Stimulated activated CD4-positive, alpha-beta T cell treated with anti-CD3 and anti-CD28 coated beads, Interleukin-15, amount 100 ng/mL, for 24 hours (primary cell): ENCODE data around the gene DKK2.

Source experiments
- DNase-seq: peaks from one replicate; pipeline ENCODE4 v3.0.0-alpha.2; 2020

The DKK2 gene

GRCh38 chr4:107017443-107018343, 18.4 kb downstream of the DKK2 start:
- DNase-seq, result no peak

DNA sequence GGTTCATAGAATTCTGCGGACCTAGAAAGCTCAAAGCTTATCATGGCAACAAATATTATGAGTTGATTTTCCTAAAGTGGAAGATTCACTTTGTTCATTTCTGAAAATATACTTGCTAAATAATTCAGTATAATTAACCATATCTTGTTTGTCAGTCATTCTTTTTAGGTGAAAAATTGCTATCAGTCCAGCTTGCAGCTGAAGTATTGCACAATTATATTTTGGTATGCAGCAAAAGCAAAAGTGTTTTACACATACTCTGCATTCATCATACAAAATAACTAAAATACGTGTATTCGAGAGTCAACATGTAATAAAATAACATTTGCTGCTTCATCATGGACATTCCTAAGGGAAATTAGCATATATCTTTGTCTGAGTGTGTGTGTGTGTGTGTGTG, 24.8 kb downstream of the DKK2 start:
- no peak for DNase-seq

DNA sequence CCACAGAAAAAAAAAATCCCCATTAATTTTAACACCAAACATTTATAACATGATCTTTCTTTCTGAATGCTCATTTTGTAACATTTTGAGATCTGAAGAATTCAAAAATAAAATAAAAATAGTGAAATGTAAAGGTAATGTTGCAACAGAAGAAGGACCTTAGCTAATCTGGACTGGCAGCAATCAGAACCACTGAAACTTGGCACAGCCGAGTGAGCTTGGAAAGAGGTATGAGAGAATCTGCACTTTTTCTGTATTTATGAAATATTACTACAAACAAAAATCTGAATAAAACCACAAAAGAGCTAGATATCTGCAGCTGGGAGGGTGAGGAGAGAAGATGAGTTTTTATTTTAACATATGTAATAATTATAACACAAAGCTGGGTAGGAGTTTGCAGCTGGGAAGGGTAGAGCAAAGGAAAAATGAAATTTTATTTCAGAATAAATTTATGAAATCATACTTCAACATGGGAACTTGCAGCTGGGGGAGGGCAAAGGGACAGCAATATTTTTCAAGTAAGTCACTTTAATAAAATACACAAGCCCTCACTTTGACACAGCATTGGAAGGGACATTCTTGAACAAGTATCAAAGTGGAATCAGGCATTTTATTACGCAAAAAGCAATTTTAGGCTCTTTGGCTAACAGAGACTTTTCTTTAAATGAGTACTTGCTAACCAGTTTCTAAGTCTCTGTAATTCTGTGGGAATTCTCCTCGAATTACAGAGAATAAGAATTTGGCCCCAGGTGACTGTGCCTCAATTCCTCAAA, 26.7 kb downstream of the DKK2 start:
- no peak for DNase-seq

DNA sequence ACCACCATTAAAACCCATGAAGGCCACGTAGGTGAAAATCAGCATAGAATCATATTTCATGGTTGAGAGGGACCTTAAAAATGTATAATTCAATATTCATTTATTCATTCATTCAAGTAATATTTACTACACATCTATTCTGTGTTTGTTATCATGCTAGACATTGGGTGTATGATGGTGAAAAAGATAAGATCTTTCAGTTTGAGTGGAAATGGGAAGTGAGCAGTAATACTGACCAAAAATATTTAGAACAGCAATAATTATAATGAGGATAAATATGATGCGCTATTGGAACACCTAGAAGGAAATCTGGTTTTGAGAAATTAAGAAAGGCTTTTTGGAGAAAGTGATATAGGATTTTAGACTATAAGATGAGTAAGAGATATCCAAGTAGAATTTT, 28.0 kb downstream of the DKK2 start:
- DNase-seq, result no peak

DNA sequence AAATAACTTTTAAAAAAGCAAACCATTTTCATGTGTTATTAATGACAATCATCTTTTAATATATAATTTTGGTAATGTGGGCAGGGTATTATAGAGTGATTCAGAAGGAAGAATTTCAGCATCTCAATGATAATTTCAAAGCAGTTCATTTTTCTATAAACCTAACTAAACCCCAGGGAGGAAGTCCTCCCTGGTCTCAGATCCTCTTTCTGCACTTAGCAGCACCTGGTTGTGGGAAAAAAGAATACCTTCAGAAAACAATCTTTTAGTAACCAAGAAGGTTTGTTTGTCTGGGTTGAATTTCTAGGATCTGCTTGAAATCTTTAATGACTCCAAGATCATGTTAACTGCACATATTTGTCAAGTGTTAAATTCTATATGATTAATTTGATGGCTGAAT, 29.9 kb downstream of the DKK2 start:
- DNase-seq, result no peak

GRCh38 chr4:106996490-106996889, 39.6 kb downstream of the DKK2 start:
- no peak for DNase-seq

DNA sequence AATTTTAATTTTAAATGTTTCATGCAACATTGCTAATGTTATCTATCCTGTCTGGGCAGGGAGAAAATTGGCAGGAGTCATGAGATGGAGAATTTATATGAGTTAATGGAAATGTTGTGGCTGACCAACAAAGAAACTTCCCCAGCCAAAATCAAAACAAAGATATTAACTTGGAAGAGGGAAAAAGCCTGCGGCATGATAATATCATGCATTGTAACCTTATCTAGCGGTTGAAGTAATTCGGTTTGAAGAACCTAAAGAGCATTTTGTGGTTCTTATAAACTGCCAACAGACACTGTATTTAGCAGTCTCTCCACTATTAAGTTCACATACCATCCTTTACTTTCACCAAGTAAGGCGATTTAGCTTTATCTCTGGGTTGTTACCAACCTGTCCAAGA, 42.3 kb downstream of the DKK2 start:
- DNase-seq, result no peak

DNA sequence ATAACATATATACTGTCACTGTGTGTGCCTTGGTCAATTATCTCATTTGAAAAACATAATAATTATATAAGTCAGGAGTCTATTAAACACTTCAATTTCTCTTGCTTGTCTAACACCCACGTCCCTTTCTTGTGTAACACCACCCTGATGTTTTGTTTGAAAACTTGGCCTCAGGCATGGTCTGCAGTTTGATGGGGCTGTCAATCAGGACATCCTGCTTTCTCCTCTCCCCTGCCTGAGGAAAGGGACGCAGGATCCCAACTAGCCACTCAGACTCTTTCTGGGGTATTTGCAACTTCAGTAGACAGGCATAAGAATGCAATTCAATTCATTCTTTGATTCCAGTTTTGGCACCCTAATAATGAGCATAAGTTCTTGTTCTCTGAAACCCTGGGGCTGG, 48.8 kb downstream of the DKK2 start:
- DNase-seq, result no peak

- no peak for DNase-seq
These were observed 49.6 kb downstream of the DKK2 start for GRCh38 chr4:106986486-106986885.

DNA sequence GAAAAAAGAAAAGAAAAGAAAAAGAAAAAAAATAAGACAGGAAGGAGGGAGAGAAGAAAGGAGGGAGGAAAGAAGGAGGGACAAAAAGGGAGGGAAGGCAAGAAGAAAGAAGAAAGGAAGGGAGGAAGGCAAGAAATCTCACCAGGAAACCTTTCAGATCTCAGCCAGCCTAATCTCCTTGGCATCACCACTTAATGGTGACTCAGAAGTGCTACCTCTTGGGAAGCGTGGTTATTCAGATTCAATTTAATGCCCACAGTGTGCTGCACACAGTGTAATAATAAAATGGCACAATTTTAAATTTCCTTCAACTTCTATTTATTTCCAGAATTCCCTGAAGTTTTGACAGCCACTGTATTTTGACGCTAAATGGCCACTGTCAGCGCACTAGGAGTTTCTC, 50.3 kb downstream of the DKK2 start:
- DNase-seq, result no peak

- no peak for DNase-seq
These were observed 53.4 kb downstream of the DKK2 start for GRCh38 chr4:106982711-106983211.

DNA sequence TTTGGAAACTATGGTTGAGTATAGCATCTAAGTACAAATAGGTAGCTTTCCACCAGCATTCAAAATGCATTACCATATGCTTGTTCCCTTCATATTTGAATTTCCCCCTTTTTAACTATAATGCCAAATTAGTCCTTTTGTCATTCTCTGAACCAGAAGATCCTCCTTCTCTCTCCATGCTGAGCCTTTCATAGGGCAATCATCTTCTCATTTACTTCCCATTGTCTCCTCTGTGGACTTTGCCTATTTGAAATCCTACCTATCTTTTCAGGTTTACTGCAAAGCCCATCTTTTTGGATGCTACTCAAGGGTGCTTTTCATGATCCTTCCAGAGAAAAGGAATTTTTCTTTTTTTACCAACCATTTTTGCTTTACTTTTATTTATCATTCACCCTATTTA, 54.7 kb downstream of the DKK2 start:
- DNase-seq, result no peak

GRCh38 chr4:106979476-106979875, 56.6 kb downstream of the DKK2 start:
- DNase-seq, result no peak

- DNase-seq, result no peak
These were observed 57.9 kb downstream of the DKK2 start for GRCh38 chr4:106978046-106978774.

DNA sequence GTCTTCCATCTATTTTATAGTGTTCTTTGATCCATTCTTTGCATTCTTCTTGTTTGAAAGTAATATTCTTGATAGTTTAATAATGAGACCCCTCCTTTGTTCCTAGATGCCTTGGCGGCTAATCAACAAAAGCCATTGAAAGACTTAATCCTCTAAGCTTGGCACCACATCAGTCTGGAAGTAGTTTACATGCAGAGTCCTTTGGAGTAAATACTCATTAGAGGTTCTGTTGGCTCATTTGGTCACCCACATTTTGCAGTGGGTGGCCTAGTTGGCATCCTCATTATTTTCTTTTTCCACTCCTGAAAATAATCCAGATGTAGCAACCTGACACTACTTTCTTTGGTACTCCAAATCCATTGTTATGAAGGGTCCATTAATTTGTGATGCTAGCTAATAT, 64.5 kb downstream of the DKK2 start:
- no peak for DNase-seq

DNA sequence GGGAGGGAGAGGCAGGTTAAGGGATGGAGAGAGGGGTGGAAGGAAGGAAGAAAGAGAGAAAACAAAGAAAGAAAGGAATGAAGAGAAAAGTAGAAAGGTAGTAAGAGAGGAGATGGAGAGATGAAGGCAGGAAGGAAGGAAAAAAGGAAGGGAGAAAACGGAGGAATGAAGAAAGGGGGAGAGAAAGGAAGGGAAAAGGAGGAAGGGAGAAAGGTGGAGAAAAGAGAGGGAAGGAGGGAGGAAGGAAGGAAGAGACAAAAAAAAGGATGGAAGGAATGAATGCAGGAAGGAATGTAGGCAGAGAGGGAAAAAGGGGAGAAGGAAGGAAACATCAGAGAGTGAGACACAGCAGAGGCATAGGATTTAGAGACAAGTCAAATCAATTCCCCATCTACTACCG, 68.2 kb downstream of the DKK2 start:
- DNase-seq, result no peak

DNA sequence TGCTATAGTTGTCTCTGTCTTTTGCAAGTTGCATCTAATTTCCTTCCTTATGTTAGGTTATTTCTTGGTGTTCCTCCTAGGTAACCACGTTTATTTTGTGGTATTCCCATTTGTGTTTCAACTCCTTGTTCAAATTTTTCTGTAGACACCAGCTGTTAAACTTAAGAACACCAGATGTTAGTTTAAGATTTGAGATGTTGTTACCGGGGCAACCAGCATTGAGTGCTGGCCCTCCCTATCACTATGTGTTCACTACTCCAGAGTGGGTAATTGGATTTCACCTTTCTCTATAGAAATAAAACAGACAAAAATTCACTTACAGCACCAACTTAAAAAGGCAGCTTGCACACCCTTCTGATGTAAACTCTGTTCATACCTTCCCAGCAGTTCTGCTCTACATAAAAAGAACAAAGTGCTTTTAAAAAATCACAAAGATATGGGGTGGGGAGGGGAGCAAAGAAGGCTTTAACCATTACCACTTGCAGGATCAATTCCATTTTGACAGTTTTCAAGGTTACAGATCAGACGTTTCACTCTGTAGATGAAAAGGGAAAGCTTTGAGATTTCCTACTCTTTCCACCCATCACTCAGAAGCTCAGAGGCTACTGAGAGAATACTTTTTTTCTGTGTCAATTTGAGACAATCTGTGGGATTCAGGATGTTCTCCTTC, 82.9 kb downstream of the DKK2 start:
- no peak for DNase-seq

- no peak for DNase-seq
These were observed 84.2 kb downstream of the DKK2 start for GRCh38 chr4:106951891-106952290.

DNA sequence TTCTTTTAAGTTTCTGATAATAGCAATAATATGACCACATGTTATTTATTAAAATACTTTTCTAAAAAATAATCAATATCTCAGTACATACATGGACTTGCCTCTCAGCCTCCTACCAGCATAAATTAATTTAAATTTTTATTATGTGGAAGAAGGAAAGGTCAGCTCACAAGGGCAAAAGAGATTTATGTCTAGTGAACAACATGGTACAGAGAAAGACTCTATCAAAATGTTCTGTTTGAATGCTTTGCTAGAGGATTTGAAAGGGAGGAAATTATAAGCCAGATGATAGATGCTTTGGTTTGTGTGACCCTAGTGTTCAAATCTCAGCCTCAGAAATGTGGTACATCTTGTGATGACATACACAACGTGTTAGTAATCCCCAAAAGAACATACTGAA, 94.3 kb downstream of the DKK2 start:
- no peak for DNase-seq

DNA sequence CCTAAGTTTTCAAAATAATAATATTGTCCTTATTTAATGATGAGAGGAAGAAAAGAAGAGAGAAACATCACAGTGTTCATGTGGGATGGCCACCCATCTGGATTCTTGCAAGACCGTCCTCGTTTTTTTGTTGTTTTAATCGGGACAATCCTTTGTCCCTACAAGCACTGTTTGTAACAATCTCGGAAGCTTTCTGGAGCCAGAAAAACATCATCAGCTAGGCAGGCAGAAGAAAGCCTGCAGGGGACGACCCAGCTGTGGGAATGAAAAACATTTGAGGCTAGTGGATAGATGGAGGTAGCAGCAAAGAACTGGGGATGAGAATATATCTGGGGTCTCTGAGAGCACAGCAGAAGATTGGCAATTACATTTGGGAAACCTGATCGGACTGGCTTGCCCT, 105.6 kb downstream of the DKK2 start:
- no peak for DNase-seq

DNA sequence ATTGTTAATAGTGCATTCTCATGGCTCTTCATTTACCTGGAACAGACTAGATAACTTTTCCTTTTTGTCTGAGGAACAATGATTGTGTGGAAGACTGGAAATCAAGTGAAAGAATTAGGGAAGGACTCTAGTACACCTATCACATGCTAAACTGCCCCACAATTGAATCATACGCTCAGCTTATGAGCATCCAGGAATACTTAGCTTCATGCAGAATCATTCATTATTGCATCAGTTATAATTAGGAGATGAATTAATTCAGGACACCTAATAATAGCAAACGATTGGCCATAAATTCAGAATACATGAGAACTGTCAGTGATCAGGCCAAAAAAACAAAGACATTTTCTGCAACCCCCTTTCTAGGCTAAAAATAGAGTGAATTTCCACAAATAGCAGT, 106.9 kb downstream of the DKK2 start:
- DNase-seq, result no peak

DNA sequence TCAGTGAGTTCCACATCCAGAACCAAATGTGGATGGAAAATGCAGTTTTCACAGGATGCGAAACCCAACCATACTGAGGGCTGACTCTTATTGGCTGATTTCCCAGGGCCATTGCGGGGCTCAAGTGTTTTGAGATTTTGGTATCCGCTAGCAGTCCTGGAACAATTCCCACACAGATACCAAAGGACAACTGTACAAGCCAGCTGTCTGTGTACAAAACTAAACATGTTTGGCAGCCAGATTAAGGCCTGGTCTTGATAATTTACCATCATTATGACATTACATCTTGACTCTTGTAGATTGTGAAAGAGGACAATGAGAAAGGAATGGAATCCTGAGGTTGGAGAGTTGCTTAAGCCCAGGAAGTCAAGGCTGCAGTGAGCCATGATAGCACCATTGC, 121.9 kb downstream of the DKK2 start:
- no peak for DNase-seq
